Measurements from ENCODE around the gene NIPBL. TPM values are rescaled to one million over a fixed set of nuclear protein-coding genes. Genes with fewer than 3 reads are reported as not detected.

NIPBL gene
- total RNA-seq, 1 experiment from 2014 or later, result 45.1 TPM

DNA sequence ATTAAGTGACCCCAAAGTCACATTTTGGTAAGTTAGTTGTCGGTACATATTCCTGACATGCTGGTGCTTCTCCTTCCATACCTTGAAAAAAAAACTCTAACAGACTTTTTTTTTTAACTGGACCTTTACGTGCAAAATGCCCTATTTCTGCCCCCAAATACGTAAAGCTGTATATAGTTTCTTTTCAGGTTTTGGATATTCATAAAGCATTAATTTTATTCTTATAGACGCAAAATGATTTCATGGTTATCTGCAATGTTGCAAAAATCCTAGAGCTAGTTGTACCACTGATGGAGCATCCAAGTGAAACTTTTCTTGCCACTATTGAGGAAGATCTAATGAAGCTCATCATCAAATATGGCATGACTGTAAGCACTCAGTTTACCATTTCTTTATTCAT is 167.6 kb downstream of the NIPBL start:
- H3K4me1 ChIP-seq (ENCODE audit: control insufficient read depth in 1 of 2, insufficient read depth in 2 of 2, low read length in 2 of 2), result no peaks in the 10 kb centered on the region
- no peak for ATAC-seq
- H2AFZ ChIP-seq (ENCODE audit: low read depth, low read length, poor library complexity, severe bottlenecking), result no peak overlapping the region
- H3K79me2 ChIP-seq (ENCODE audit: insufficient read depth, low read length), result no peaks in the 10 kb centered on the region
- intact Hi-C loops (cut with micrococcal nuclease), result no loop called here
- no peaks in the 10 kb centered on the region for H4K20me1 ChIP-seq (ENCODE audit: insufficient read depth)
- H3K27ac ChIP-seq (ENCODE audit: low read depth, low read length), result no peak overlapping the region
- no TSS peak for BruUV-seq (replicated peaks)
- RAD21 ChIA-PET (ENCODE audit: low non-redundant PET in 1 of 2, low total read pairs in 2 of 2, uncharacterized antibody in 2 of 2, unreplicated experiment in 2 of 2), result no interaction called here
- TF ChIP-seq ZNF274 (IDR thresholded peaks at IDR 0.05; ENCODE audit: low read depth, low read length) (no peak), CBX3 (IDR thresholded peaks at IDR 0.05; ENCODE audit: low read depth) (no peak), RAD21 (IDR thresholded peaks at IDR 0.05; ENCODE audit: low read depth) (no peak), CEBPB (IDR thresholded peaks at IDR 0.05; ENCODE audit: low read depth) (no peak), ZFX (IDR thresholded peaks at IDR 0.05) (no peak), YY1 (IDR thresholded peaks at IDR 0.05; ENCODE audit: extremely low read depth, insufficient replicate concordance, low read depth, low read length) (no peak), EGR1 (IDR thresholded peaks at IDR 0.05; ENCODE audit: low read depth) (no peak), SP1 (IDR thresholded peaks at IDR 0.05; ENCODE audit: low read depth) (no peak), SRF (IDR thresholded peaks at IDR 0.05; ENCODE audit: low read depth) (no peak), POLR2A (IDR thresholded peaks at IDR 0.05; ENCODE audit: borderline replicate concordance, extremely low read depth, insufficient read depth, insufficient read length) (no peak), POLR2AphosphoS5 (IDR thresholded peaks at IDR 0.05; ENCODE audit: low read depth, low read length) (no peak), TCF7L2 (IDR thresholded peaks at IDR 0.05; ENCODE audit: borderline replicate concordance, extremely low read depth, insufficient read depth, insufficient read length) (no peak), EZH2phosphoT487 (IDR thresholded peaks at IDR 0.05; ENCODE audit: borderline replicate concordance) (no peak)
- TF ChIP-seq, protein P1, sequence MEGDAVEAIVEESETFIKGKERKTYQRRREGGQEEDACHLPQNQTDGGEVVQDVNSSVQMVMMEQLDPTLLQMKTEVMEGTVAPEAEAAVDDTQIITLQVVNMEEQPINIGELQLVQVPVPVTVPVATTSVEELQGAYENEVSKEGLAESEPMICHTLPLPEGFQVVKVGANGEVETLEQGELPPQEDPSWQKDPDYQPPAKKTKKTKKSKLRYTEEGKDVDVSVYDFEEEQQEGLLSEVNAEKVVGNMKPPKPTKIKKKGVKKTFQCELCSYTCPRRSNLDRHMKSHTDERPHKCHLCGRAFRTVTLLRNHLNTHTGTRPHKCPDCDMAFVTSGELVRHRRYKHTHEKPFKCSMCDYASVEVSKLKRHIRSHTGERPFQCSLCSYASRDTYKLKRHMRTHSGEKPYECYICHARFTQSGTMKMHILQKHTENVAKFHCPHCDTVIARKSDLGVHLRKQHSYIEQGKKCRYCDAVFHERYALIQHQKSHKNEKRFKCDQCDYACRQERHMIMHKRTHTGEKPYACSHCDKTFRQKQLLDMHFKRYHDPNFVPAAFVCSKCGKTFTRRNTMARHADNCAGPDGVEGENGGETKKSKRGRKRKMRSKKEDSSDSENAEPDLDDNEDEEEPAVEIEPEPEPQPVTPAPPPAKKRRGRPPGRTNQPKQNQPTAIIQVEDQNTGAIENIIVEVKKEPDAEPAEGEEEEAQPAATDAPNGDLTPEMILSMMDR (IDR thresholded peaks at IDR 0.05 in 2 of 3, conservative IDR thresholded peaks at IDR 0.05 in 1 of 3; ENCODE audit: borderline replicate concordance in 1 of 3, insufficient read depth in 1 of 3, low read depth in 2 of 3, low read length in 2 of 3), result no peak
- TF ChIP-seq, protein P2, sequence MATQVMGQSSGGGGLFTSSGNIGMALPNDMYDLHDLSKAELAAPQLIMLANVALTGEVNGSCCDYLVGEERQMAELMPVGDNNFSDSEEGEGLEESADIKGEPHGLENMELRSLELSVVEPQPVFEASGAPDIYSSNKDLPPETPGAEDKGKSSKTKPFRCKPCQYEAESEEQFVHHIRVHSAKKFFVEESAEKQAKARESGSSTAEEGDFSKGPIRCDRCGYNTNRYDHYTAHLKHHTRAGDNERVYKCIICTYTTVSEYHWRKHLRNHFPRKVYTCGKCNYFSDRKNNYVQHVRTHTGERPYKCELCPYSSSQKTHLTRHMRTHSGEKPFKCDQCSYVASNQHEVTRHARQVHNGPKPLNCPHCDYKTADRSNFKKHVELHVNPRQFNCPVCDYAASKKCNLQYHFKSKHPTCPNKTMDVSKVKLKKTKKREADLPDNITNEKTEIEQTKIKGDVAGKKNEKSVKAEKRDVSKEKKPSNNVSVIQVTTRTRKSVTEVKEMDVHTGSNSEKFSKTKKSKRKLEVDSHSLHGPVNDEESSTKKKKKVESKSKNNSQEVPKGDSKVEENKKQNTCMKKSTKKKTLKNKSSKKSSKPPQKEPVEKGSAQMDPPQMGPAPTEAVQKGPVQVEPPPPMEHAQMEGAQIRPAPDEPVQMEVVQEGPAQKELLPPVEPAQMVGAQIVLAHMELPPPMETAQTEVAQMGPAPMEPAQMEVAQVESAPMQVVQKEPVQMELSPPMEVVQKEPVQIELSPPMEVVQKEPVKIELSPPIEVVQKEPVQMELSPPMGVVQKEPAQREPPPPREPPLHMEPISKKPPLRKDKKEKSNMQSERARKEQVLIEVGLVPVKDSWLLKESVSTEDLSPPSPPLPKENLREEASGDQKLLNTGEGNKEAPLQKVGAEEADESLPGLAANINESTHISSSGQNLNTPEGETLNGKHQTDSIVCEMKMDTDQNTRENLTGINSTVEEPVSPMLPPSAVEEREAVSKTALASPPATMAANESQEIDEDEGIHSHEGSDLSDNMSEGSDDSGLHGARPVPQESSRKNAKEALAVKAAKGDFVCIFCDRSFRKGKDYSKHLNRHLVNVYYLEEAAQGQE (IDR thresholded peaks at IDR 0.05; ENCODE audit: low read depth), result no peak
- TF ChIP-seq, protein P3, sequence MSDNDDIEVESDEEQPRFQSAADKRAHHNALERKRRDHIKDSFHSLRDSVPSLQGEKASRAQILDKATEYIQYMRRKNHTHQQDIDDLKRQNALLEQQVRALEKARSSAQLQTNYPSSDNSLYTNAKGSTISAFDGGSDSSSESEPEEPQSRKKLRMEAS (IDR thresholded peaks at IDR 0.05), result no peak
- peaks cover 3 to 13% of the 10 kb centered on the region in 2 experiments; a peak in 3 of 4 replicates for H3K36me3 ChIP-seq (ENCODE audit: control insufficient read depth in 1 of 2, insufficient read depth in 2 of 2, low read length in 2 of 2)
- no peaks in the 10 kb centered on the region for H3K9me3 ChIP-seq (ENCODE audit: control insufficient read depth in 1 of 2, insufficient read depth in 1 of 2, low read depth in 1 of 2, low read length in 2 of 2)
- no peak overlapping the region for H3K9ac ChIP-seq (ENCODE audit: low read length)
- POLR2A ChIA-PET, result no interaction called here
- no peaks in the 10 kb centered on the region for H3K9me2 ChIP-seq (ENCODE audit: insufficient read depth)
- DNase-seq (ENCODE audit: low read depth, low spot score), result no peak
- H3K27me3 ChIP-seq (ENCODE audit: insufficient read depth, low read length), result no peaks in the 10 kb centered on the region
- CTCF ChIA-PET, result interaction anchor here (1.2 kb wide), 1 partner anchor 9 kb away, joined by 5 read pairs; no protein-coding TSS in a partner anchor
- H3K4me2 ChIP-seq (ENCODE audit: low read length), result no peak overlapping the region
- H3K4me3 ChIP-seq (replicated peaks in 1 of 2; ENCODE audit: low read depth in 1 of 2, low read length in 2 of 2), result no peak overlapping the region
